IMR-90 (cell line): Measurements from ENCODE around the gene LYVE1. TPM values are rescaled to one million over a fixed set of nuclear protein-coding genes. Genes with fewer than 3 reads are reported as not detected.

Experiments
- ATAC-seq: fragments of 200-7000 bp; cut with Tn5 transposase; 2 replicates; pipeline ENCODE4 v1.9.1; 2020; ENCODE audit warnings: low read depth, mild to moderate bottlenecking, moderate library complexity
- BruUV-seq: library from RNA; stranded (reverse); fragments of 400-500 nt; replicated peaks from 2 replicates; lab custom pipeline; 2021; lab: Mats Ljungman, UMichigan
- CTCF ChIA-PET: fragments of 300-600 bp; formaldehyde crosslinking; extraction: SDS; loops from one replicate; lab custom pipeline; 2021; ENCODE audit warnings: antibody characterized with exemption; lab: Yijun Ruan, JAX
- POLR2A ChIA-PET: fragments of 300-600 bp; sonication (Branson Sonifier 250); formaldehyde crosslinking; loops from one replicate; lab custom pipeline; 2022; ENCODE audit warnings: antibody characterized with exemption; ENCODE audit not compliant: unreplicated experiment; lab: Charles Lee
- DNase-seq: peaks from one replicate; pipeline ENCODE4 v3.0.0; 2013
- H2AFZ ChIP-seq: replicated peaks from 2 replicates; pipeline ENCODE3; 2013; ENCODE audit warnings: low read length, mild to moderate bottlenecking; ENCODE audit not compliant: poor library complexity
- H2AK5ac ChIP-seq: 2 replicates; pipeline ENCODE4 v1.6.1; 2013; ENCODE audit warnings: low read depth, low read length, inconsistent platforms
- H2AK9ac ChIP-seq: replicated peaks from 2 replicates; pipeline ENCODE3; 2013; ENCODE audit warnings: mild to moderate bottlenecking, low read depth, low read length, moderate library complexity; ENCODE audit not compliant: poor library complexity
- H2BK120ac ChIP-seq: 2 replicates; pipeline ENCODE4 v1.6.1; 2013; ENCODE audit warnings: low read depth, low read length, inconsistent platforms
- H2BK15ac ChIP-seq: 3 replicates; pipeline ENCODE4 v1.6.1; 2013; ENCODE audit warnings: low read depth, low read length, inconsistent platforms
- H2BK20ac ChIP-seq: 2 replicates; pipeline ENCODE4 v1.6.1; 2013; ENCODE audit warnings: low read depth, mild to moderate bottlenecking, inconsistent platforms, low read length, moderate library complexity
- H2BK5ac ChIP-seq: 2 replicates; pipeline ENCODE4 v1.6.1; 2013; ENCODE audit warnings: mild to moderate bottlenecking, low read depth, low read length, inconsistent platforms; ENCODE audit not compliant: poor library complexity, severe bottlenecking
- H3K14ac ChIP-seq: replicated peaks from 2 replicates; pipeline ENCODE4 v1.6.1; 2013; ENCODE audit warnings: low read depth, low read length, inconsistent platforms
- H3K18ac ChIP-seq: 2 replicates; pipeline ENCODE4 v1.6.1; 2013; ENCODE audit warnings: low read depth, low read length, control low read depth
- H3K23ac ChIP-seq: 2 replicates; pipeline ENCODE4 v1.6.1; 2013; ENCODE audit warnings: low read depth, low read length, inconsistent platforms
- H3K27ac ChIP-seq: 2 replicates; pipeline ENCODE4 v1.5.1; 2013; ENCODE audit warnings: mild to moderate bottlenecking, control low read depth, low read length; ENCODE audit not compliant: insufficient read depth
- H3K27me3 ChIP-seq: 2 replicates; pipeline ENCODE4 v1.6.1; 2013; ENCODE audit warnings: low read length; ENCODE audit not compliant: control insufficient read depth, insufficient read depth
- H3K36me3 ChIP-seq: 2 replicates; pipeline ENCODE4 v1.6.1; 2013; ENCODE audit warnings: low read length, mixed read lengths; ENCODE audit not compliant: control insufficient read depth, insufficient read depth
- H3K4ac ChIP-seq: 2 replicates; pipeline ENCODE4 v1.6.1; 2013; ENCODE audit warnings: low read depth, low read length, inconsistent platforms
- H3K4me1 ChIP-seq: 2 replicates; pipeline ENCODE4 v1.6.1; 2013; ENCODE audit warnings: low read length, mixed read lengths; ENCODE audit not compliant: control insufficient read depth, insufficient read depth
- H3K4me2 ChIP-seq: 2 replicates; pipeline ENCODE4 v1.6.1; 2013; ENCODE audit warnings: low read depth, mild to moderate bottlenecking, control low read depth, low read length, moderate library complexity
- H3K4me3 ChIP-seq: 2 replicates; pipeline ENCODE4 v1.5.1; 2013; ENCODE audit warnings: low read depth, mild to moderate bottlenecking, control low read depth, low read length, moderate library complexity; ENCODE audit not compliant: insufficient read depth
- H3K56ac ChIP-seq: 2 replicates; pipeline ENCODE4 v1.6.1; 2013; ENCODE audit warnings: low read length, inconsistent platforms; ENCODE audit not compliant: insufficient read depth; ENCODE audit errors: extremely low read depth
- H3K79me1 ChIP-seq, 2 experiments: 2 replicates each; pipeline ENCODE4 v1.6.1; 2013; ENCODE audit warnings: low read length in 2 of 2, inconsistent platforms in 1 of 2, low read depth in 1 of 2
- H3K9ac ChIP-seq: 2 replicates; pipeline ENCODE4 v1.6.1; 2013; ENCODE audit warnings: low read depth, low read length, control low read depth
- H3K9me1 ChIP-seq: 2 replicates; pipeline ENCODE4 v1.6.1; 2013; ENCODE audit warnings: low read length, inconsistent platforms; ENCODE audit not compliant: insufficient read depth
- H3K9me3 ChIP-seq: 2 replicates; pipeline ENCODE4 v1.6.1; 2013; ENCODE audit warnings: low read length; ENCODE audit not compliant: control insufficient read depth, insufficient read depth
- H4K20me1 ChIP-seq: 2 replicates; pipeline ENCODE4 v1.6.1; 2013; ENCODE audit warnings: low read length, inconsistent platforms; ENCODE audit not compliant: insufficient read depth
- H4K5ac ChIP-seq: 2 replicates; pipeline ENCODE4 v1.6.1; 2013; ENCODE audit warnings: mild to moderate bottlenecking, low read depth, low read length, control low read depth
- H4K8ac ChIP-seq, 2 experiments: 2 replicates each; pipeline ENCODE4 v1.6.1; 2013; ENCODE audit warnings: low read depth in 2 of 2, low read length in 2 of 2, control low read depth in 1 of 2, inconsistent platforms in 1 of 2
- H4K91ac ChIP-seq: 2 replicates; pipeline ENCODE4 v1.6.1; 2013; ENCODE audit warnings: low read depth, low read length, inconsistent platforms; ENCODE audit not compliant: insufficient read depth
- BHLHE40 ChIP-seq: fragments of 150-350 bp; IDR thresholded peaks from 2 replicates; pipeline ENCODE4 v1.6.1; 2016; ENCODE audit warnings: mild to moderate bottlenecking, low read depth, low read length
- CEBPB ChIP-seq: IDR thresholded peaks from 2 replicates; pipeline ENCODE4 v1.6.1; 2012; ENCODE audit warnings: low read depth, low read length, improper control_type of control experiment
- CHD1 ChIP-seq: IDR thresholded peaks from 2 replicates; pipeline ENCODE4 v1.6.1; 2012; ENCODE audit warnings: low read depth, low read length, improper control_type of control experiment
- FOS ChIP-seq: fragments of 150-350 bp; IDR thresholded peaks from 2 replicates; pipeline ENCODE4 v1.6.1; 2016; ENCODE audit warnings: low read depth, low read length
- MAFK ChIP-seq: IDR thresholded peaks from 2 replicates; pipeline ENCODE4 v1.6.1; 2012; ENCODE audit warnings: low read depth, low read length, improper control_type of control experiment
- MAZ ChIP-seq: IDR thresholded peaks from 2 replicates; pipeline ENCODE4 v1.6.1; 2012; ENCODE audit warnings: low read depth, mild to moderate bottlenecking, low read length, improper control_type of control experiment, moderate library complexity, borderline replicate concordance
- MXI1 ChIP-seq: IDR thresholded peaks from 2 replicates; pipeline ENCODE4 v1.6.1; 2012; ENCODE audit warnings: low read depth, mild to moderate bottlenecking, low read length, moderate library complexity, borderline replicate concordance
- NFE2L2 ChIP-seq: fragments of 150-350 bp; IDR thresholded peaks from 2 replicates; pipeline ENCODE4 v1.6.1; 2016; ENCODE audit warnings: low read depth, mild to moderate bottlenecking, low read length
- POLR2A ChIP-seq: IDR thresholded peaks from 2 replicates; pipeline ENCODE4 v1.6.1; 2012; ENCODE audit warnings: mild to moderate bottlenecking, low read depth, low read length
- RAD21 ChIP-seq: IDR thresholded peaks from 2 replicates; pipeline ENCODE4 v1.6.1; 2012; ENCODE audit warnings: low read length, improper control_type of control experiment
- RCOR1 ChIP-seq: IDR thresholded peaks from 2 replicates; pipeline ENCODE4 v1.6.1; 2012; ENCODE audit warnings: mild to moderate bottlenecking, low read length, improper control_type of control experiment; ENCODE audit not compliant: insufficient replicate concordance
- RFX5 ChIP-seq: IDR thresholded peaks from 2 replicates; pipeline ENCODE4 v1.8.0; 2012; ENCODE audit warnings: low read depth, mild to moderate bottlenecking, low read length, moderate library complexity
- SMC3 ChIP-seq: fragments of 150-350 bp; IDR thresholded peaks from 2 replicates; pipeline ENCODE4 v1.6.1; 2016; ENCODE audit warnings: low read depth, mild to moderate bottlenecking, antibody characterized with exemption, low read length, moderate library complexity
- WGBS, 2 experiments: methylation state at CpG; one replicate each; pipeline versions ENCODE4 v1.1.5 to v1.1.7; 2013; ENCODE audit warnings: missing lambda C conversion rate in 2 of 2; ENCODE audit not compliant: insufficient read length in 1 of 2; ENCODE audit errors: extremely low coverage in 2 of 2; 5-methylcytosine and 5-hydroxymethylcytosine counted together
- dilution Hi-C: fragments of 300-500 bp; cut with HindIII; formaldehyde crosslinking; loops from one replicate; pipeline ENCODE4 v1.14.3; 2018; ENCODE audit warnings: low sequenced_read_pairs; ENCODE audit not compliant: unreplicated experiment
- in situ Hi-C: fragments of 300-500 bp; cut with MboI; formaldehyde crosslinking; loops from 3 replicates; pipeline ENCODE4 v1.14.3; 2019; ENCODE audit warnings: low sequenced_read_pairs, inconsistent platforms, mixed read lengths
- intact Hi-C: fragments of 100-400 bp; cut with micrococcal nuclease; formaldehyde crosslinking; loops from 2 replicates; pipeline ENCODE4 v1.10.0; 2022
- polyA plus RNA-seq, 3 experiments: library from polyadenylated mRNA; depleted of rRNA; stranded (reverse); fragments of >200 nt; gene quantifications; 2 replicates each; pipeline ENCODE4 v1.2.3, GENCODE V29; 2012; ENCODE audit warnings: low replicate concordance in 1 of 3
- total RNA-seq: library from RNA; depleted of rRNA; stranded (reverse); fragments of >200 nt; gene quantifications from 2 replicates; pipeline ENCODE4 v1.2.3, GENCODE V29; 2012
- TF ChIP-seq, protein P1 (sequence below): fragments of 150-350 bp; IDR thresholded peaks from 2 replicates; pipeline ENCODE4 v1.6.1; 2016; ENCODE audit warnings: low read depth, mild to moderate bottlenecking, low read length, moderate library complexity, borderline replicate concordance
- TF ChIP-seq, protein P2 (sequence below): conservative IDR thresholded peaks from 2 replicates; pipeline ENCODE4 v1.5.1; 2012; ENCODE audit warnings: mild to moderate bottlenecking, low read depth, low read length, improper control_type of control experiment
- TF ChIP-seq, protein P3 (sequence below): fragments of 150-350 bp; IDR thresholded peaks from 2 replicates; pipeline ENCODE4 v1.6.1; 2017; ENCODE audit warnings: mild to moderate bottlenecking, antibody characterized with exemption, low read length, low read depth

The LYVE1 gene
- total and polyA plus RNA-seq, 2 of the 4 experiments (the other 2 are of a cell fraction): not detected

DNA sequence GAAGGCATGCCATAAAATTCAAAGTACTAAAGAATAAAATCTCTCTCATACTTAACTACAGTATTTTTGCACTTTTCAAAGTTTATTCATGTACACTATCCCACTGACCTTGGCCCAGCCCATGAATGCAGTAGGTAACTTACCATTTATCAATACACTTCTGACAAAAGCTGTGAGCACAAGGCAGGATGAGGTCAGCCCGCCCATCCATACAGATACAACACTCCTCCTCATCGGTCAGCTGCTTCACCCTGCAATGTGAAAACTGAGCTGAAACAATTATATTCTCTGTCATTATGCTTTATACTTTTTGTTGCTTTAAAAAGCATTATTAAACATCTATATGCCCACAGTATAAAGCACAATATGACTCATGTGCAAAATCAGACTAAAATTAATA lies 49.6 kb downstream of the LYVE1 start:
- no peak overlapping the region for H3K23ac ChIP-seq
- H3K18ac ChIP-seq: peak overlapping the region; percentile 84
- no peak overlapping the region for H3K56ac ChIP-seq
- no peak overlapping the region for H4K8ac ChIP-seq
- H2BK20ac ChIP-seq: no peak overlapping the region
- no peak overlapping the region for H2AFZ ChIP-seq
- H4K20me1 ChIP-seq: no peaks in the 10 kb centered on the region
- no peak for DNase-seq
- no peaks in the 10 kb centered on the region for H3K9me3 ChIP-seq
- H3K14ac ChIP-seq: no peak overlapping the region; the same call in 1 of the 2 replicates
- 0 out of 2 replicates have a peak overlapping the region, but pooled peaks have one; percentile 47 for H4K5ac ChIP-seq
- in situ Hi-C loops: no loop called here
- no peak overlapping the region for H4K91ac ChIP-seq
- dilution Hi-C loops: loop anchor here (25.0 kb wide), 1 partner anchor 218 kb away; no protein-coding TSS in a partner anchor
- ChIA-PET CTCF (interaction anchor here (0.5 to 1.0 kb wide), 2 partner anchors 22 to 36 kb away, joined by 3 read pairs; partner anchors contain the start of gene RNF141), POLR2A (no interaction called here)
- no peak overlapping the region for H3K4me3 ChIP-seq
- H3K27me3 ChIP-seq: no peaks in the 10 kb centered on the region
- H2BK5ac ChIP-seq: no peak overlapping the region
- peaks cover 8% of the 10 kb centered on the region for H3K4me1 ChIP-seq
- no peak overlapping the region for H3K4me2 ChIP-seq
- H3K9ac ChIP-seq: 0 out of 2 replicates have a peak overlapping the region, but pooled peaks have one; percentile 23
- peaks cover 0 to 23% of the 10 kb centered on the region in 2 experiments; a peak in 3 of 4 replicates for H3K79me1 ChIP-seq
- H2BK120ac ChIP-seq: peak overlapping the region; percentile 40; the same call in 1 of the 2 replicates
- H3K4ac ChIP-seq: no peak overlapping the region; the same call in 1 of the 2 replicates
- H3K27ac ChIP-seq: peak overlapping the region; percentile 43; the same call in 1 of the 2 replicates
- H3K36me3 ChIP-seq: peaks cover 12% of the 10 kb centered on the region
- intact Hi-C loops: no loop called here
- H2AK9ac ChIP-seq: no peak overlapping the region
- H3K9me1 ChIP-seq: 0 out of 2 replicates have a peak, but pooled peaks cover 11% of the 10 kb centered on the region
- no TSS peak for BruUV-seq
- no peak overlapping the region for H2BK15ac ChIP-seq
- no peak for ATAC-seq
- H2AK5ac ChIP-seq: peak overlapping the region; percentile 79
- TF ChIP-seq, protein P1, sequence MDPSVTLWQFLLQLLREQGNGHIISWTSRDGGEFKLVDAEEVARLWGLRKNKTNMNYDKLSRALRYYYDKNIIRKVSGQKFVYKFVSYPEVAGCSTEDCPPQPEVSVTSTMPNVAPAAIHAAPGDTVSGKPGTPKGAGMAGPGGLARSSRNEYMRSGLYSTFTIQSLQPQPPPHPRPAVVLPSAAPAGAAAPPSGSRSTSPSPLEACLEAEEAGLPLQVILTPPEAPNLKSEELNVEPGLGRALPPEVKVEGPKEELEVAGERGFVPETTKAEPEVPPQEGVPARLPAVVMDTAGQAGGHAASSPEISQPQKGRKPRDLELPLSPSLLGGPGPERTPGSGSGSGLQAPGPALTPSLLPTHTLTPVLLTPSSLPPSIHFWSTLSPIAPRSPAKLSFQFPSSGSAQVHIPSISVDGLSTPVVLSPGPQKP: no peak
- TF ChIP-seq CHD1 (no peak), BHLHE40 (no peak), MXI1 (no peak), POLR2A (no peak), MAZ (no peak), NFE2L2 (no peak), SMC3 (no peak), RFX5 (no peak), RCOR1 (no peak), FOS (no peak), CEBPB (no peak), RAD21 (no peak), MAFK (no peak)
- TF ChIP-seq, protein P2, sequence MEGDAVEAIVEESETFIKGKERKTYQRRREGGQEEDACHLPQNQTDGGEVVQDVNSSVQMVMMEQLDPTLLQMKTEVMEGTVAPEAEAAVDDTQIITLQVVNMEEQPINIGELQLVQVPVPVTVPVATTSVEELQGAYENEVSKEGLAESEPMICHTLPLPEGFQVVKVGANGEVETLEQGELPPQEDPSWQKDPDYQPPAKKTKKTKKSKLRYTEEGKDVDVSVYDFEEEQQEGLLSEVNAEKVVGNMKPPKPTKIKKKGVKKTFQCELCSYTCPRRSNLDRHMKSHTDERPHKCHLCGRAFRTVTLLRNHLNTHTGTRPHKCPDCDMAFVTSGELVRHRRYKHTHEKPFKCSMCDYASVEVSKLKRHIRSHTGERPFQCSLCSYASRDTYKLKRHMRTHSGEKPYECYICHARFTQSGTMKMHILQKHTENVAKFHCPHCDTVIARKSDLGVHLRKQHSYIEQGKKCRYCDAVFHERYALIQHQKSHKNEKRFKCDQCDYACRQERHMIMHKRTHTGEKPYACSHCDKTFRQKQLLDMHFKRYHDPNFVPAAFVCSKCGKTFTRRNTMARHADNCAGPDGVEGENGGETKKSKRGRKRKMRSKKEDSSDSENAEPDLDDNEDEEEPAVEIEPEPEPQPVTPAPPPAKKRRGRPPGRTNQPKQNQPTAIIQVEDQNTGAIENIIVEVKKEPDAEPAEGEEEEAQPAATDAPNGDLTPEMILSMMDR: no peak
- TF ChIP-seq, protein P3, sequence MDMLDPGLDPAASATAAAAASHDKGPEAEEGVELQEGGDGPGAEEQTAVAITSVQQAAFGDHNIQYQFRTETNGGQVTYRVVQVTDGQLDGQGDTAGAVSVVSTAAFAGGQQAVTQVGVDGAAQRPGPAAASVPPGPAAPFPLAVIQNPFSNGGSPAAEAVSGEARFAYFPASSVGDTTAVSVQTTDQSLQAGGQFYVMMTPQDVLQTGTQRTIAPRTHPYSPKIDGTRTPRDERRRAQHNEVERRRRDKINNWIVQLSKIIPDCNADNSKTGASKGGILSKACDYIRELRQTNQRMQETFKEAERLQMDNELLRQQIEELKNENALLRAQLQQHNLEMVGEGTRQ: no peak
- no CpG with 5 or more reads among the region's 2 CpGs for WGBS, 2 experiments
